Peyer's patch (tissue), 4 donors: ENCODE results near the gene RUFY4. TPM values are rescaled to one million over a fixed set of nuclear protein-coding genes. Genes with fewer than 3 reads are reported as not detected.
"Not testable (repeated sequence)": the region's sequence is repeated elsewhere in the genome, so short reads cannot be mapped to it uniquely, and the experiment has no call there.

Experiments
- DNase-seq, 3 donors: peaks; one replicate each; pipeline ENCODE4 v3.0.0-alpha.2; 2017 to 2019
- H3K27ac ChIP-seq, 4 donors: fragments of 200-600 bp; sonication (generic); one replicate each; pipeline ENCODE4 v1.5.1; 2016 to 2019
- H3K27me3 ChIP-seq, 2 donors: fragments of 200-600 bp; sonication (generic); one replicate each; pipeline ENCODE4 v1.5.1; 2019
- H3K36me3 ChIP-seq, 3 donors: fragments of 200-600 bp; sonication (generic); one replicate each; pipeline ENCODE4 v1.5.1; 2016 to 2019
- H3K4me1 ChIP-seq, 4 donors: fragments of 200-600 bp; sonication (generic); one replicate each; pipeline ENCODE4 v1.5.1; 2016 to 2019
- H3K4me3 ChIP-seq, 4 donors: fragments of 200-600 bp; sonication (generic); 1 replicate in 3 of 4; 2 replicates in 1 of 4; pipeline ENCODE4 v1.5.1; 2016 to 2019; ENCODE audit warnings: mild to moderate bottlenecking in 1 of 4
- H3K9me3 ChIP-seq, 4 donors: fragments of 200-600 bp; sonication (generic); one replicate each; pipeline ENCODE4 v1.5.1; 2016 to 2019; ENCODE audit warnings: mild to moderate bottlenecking in 1 of 4
- POLR2A ChIP-seq, 2 donors: fragments of 450-650 bp; IDR thresholded peaks; one replicate each; pipeline ENCODE4 v1.5.1; 2017; ENCODE audit warnings: antibody characterized with exemption in 2 of 2, mild to moderate bottlenecking in 2 of 2, moderate library complexity in 2 of 2
- total RNA-seq, 4 donors: library from RNA; depleted of rRNA; stranded (reverse); fragments of >200 nt; gene quantifications; one replicate each; pipeline ENCODE4 v1.1.0, GENCODE V29; 2016
- TF ChIP-seq, protein P1 (sequence below), 6 experiments: fragments of 450-650 bp in 4 of 6; fragments of 200-600 bp in 2 of 6; sonication (generic) in 1 of 6; IDR thresholded peaks; one replicate each; pipeline ENCODE4 v1.5.1; 2017 to 2019; ENCODE audit warnings: antibody characterized with exemption in 6 of 6, mild to moderate bottlenecking in 3 of 6, moderate library complexity in 1 of 6

RUFY4 gene
- total RNA-seq, 4 donors from 2014 or later: 0.27 to 5.0 TPM; not detected in 2

DNA sequence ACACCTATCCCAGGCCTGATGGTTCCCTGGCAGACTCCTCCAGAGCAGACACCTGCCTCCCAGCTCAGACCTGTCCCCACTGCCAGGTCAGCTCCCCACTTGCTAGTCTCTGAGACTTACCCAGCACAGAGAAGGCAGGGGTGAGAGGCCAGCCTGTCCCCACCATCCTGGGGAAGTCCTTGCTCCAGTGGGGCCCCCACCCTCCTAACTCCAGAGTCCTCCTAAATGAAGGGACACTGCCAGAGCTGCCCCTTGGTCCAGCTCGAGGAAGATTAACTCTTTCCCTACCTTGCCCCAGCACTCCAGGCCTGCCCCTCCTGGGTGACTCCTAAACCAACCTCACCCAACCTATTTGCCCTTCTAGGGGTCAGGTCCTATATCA, 35.9 kb upstream of the RUFY4 start:
- H3K27ac ChIP-seq: no peak overlapping the region
- H3K4me1 ChIP-seq: peaks cover 0 to 4% (median 0%) of the 10 kb centered on the region in 4 donors
- no peaks in the 10 kb centered on the region for H3K9me3 ChIP-seq
- H3K36me3 ChIP-seq: no peaks in the 10 kb centered on the region
- peak in 1 of 3 donors; percentile 19 for DNase-seq
- H3K4me3 ChIP-seq: no peak overlapping the region
- TF ChIP-seq, protein P1, sequence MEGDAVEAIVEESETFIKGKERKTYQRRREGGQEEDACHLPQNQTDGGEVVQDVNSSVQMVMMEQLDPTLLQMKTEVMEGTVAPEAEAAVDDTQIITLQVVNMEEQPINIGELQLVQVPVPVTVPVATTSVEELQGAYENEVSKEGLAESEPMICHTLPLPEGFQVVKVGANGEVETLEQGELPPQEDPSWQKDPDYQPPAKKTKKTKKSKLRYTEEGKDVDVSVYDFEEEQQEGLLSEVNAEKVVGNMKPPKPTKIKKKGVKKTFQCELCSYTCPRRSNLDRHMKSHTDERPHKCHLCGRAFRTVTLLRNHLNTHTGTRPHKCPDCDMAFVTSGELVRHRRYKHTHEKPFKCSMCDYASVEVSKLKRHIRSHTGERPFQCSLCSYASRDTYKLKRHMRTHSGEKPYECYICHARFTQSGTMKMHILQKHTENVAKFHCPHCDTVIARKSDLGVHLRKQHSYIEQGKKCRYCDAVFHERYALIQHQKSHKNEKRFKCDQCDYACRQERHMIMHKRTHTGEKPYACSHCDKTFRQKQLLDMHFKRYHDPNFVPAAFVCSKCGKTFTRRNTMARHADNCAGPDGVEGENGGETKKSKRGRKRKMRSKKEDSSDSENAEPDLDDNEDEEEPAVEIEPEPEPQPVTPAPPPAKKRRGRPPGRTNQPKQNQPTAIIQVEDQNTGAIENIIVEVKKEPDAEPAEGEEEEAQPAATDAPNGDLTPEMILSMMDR (IDR thresholded peaks at IDR 0.05): no peak
- no peak for TF ChIP-seq POLR2A (IDR thresholded peaks at IDR 0.05)
- no peaks in the 10 kb centered on the region for H3K27me3 ChIP-seq

DNA sequence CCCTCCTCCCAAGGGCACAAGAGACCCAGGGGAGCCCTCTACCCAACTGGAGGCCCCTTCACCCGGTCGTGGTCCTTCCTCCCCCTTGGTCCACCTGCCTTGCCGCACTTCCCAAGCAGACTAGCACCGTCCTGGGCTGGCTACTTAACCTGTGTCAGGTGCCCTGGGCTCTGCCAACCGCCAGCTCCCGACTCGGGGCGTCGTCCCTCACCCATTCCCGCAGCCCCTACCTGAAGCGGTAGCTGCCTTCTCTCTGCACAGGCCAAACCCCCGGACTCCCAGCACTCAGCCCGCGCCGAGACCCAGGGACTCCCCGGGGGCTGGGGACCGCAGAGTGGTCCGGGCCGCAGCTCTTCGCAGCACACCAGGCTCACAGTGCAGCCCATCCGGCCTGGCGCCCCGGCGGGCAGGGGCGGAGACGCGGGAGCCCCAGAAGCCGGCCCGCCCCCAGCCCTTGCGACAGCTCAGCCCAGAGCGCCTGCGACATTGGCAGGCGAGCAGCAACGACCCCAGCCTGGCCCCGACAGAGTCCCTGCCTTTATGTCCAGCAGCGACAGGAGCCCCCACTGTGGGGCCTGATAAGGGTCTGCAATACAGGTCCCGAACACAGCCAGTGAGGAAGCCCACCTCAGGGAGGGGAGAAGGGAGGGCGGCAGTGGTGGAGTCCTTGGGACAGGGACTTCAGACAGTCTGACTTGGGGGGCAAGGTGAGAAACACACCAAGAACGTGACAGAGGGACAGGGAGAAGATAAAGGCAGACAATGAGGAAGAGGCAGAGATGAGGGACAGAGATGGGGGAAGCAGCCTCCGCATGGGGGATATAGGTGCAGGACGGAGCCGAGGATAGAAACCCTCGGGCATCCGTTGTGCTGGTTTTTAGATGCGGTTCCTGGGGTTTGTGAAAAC, 35.2 kb upstream of the RUFY4 start:
- no peak overlapping the region for H3K27ac ChIP-seq
- H3K4me1 ChIP-seq: peaks cover 0 to 4% (median 0%) of the 10 kb centered on the region in 4 donors
- TF ChIP-seq POLR2A (IDR thresholded peaks at IDR 0.05): no peak
- TF ChIP-seq, protein P1 (IDR thresholded peaks at IDR 0.05): no peak
- no peaks in the 10 kb centered on the region for H3K36me3 ChIP-seq
- peak overlapping the region in 3 of 4 donors; percentile 20 to 39 (median 23) for H3K4me3 ChIP-seq
- DNase-seq: peak in 1 of 3 donors; percentile 40
- H3K27me3 ChIP-seq: no peaks in the 10 kb centered on the region
- no peaks in the 10 kb centered on the region for H3K9me3 ChIP-seq

- peak in 2 of 3 donors; percentile 27 to 77 for DNase-seq
- H3K4me1 ChIP-seq, H3K27ac ChIP-seq, H3K27me3 ChIP-seq, H3K9me3 ChIP-seq, H3K36me3 ChIP-seq: not testable (repeated sequence)
- TF ChIP-seq, protein P1 (IDR thresholded peaks at IDR 0.05): peak in 5 of 6 experiments; percentile 19 to 69 (median 57)
- H3K4me3 ChIP-seq: peak overlapping the region; percentile 7 to 39 (median 22)
These were observed 34.4 kb upstream of the RUFY4 start for GRCh38 chr2:218034497-218035213.

GRCh38 chr2:218035463-218036100, 33.5 kb upstream of the RUFY4 start:
- TF ChIP-seq, protein P1 (IDR thresholded peaks at IDR 0.05): no peak
- no peak for TF ChIP-seq POLR2A (IDR thresholded peaks at IDR 0.05)
- no peaks in the 10 kb centered on the region for H3K27me3 ChIP-seq
- H3K27ac ChIP-seq: no peak overlapping the region
- H3K4me1 ChIP-seq: peaks cover 0 to 4% (median 0%) of the 10 kb centered on the region in 4 donors
- no peak overlapping the region for H3K4me3 ChIP-seq
- no peaks in the 10 kb centered on the region for H3K36me3 ChIP-seq
- no peaks in the 10 kb centered on the region for H3K9me3 ChIP-seq
- DNase-seq: peak in 1 of 3 donors; percentile 40

GRCh38 chr2:218036371-218036770, 32.7 kb upstream of the RUFY4 start:
- Histone ChIP-seq H3K9me3 (no peaks in the 10 kb centered on the region), H3K36me3 (no peaks in the 10 kb centered on the region), H3K27ac (no peak overlapping the region), H3K4me1 (peaks cover 0 to 4% (median 0%) of the 10 kb centered on the region in 4 donors), H3K4me3 (no peak overlapping the region), H3K27me3 (no peaks in the 10 kb centered on the region)
- TF ChIP-seq, protein P1 (IDR thresholded peaks at IDR 0.05): no peak
- TF ChIP-seq POLR2A (IDR thresholded peaks at IDR 0.05): no peak
- DNase-seq: no peak
